BLaER1 treated with 17β-estradiol and CSF1 and Interleukin-3, amounts not matched to agents 10 nM and 100 nM (cell line): ENCODE results near the gene GCN1.
"Not testable (repeated sequence)": the region's sequence is repeated elsewhere in the genome, so short reads cannot be mapped to it uniquely, and the experiment has no call there.

Experiments
- H3K27ac ChIP-seq, 11 experiments: shearing (Covaris generic); formaldehyde crosslinking; 2 replicates each; pipeline ENCODE4 v1.8.1; 2022
- H3K27me3 ChIP-seq, 11 experiments: shearing (Covaris generic); formaldehyde crosslinking; 2 replicates each; pipeline ENCODE4 v1.8.1; 2022
- H3K36me3 ChIP-seq, 11 experiments: shearing (Covaris generic); formaldehyde crosslinking; 2 replicates each; pipeline ENCODE4 v1.8.1; 2022
- H3K4me1 ChIP-seq, 10 experiments: shearing (Covaris generic); formaldehyde crosslinking; 2 replicates each; pipeline ENCODE4 v1.8.1; 2022
- H3K4me2 ChIP-seq, 11 experiments: shearing (Covaris generic); formaldehyde crosslinking; 2 replicates each; pipeline ENCODE4 v1.8.1; 2022
- H3K4me3 ChIP-seq, 10 experiments: shearing (Covaris generic); formaldehyde crosslinking; 2 replicates each; pipeline ENCODE4 v1.8.1; 2022
- H3K9ac ChIP-seq, 11 experiments: shearing (Covaris generic); formaldehyde crosslinking; 2 replicates each; pipeline ENCODE4 v1.8.1; 2022
- H3K9me3 ChIP-seq, 11 experiments: shearing (Covaris generic); formaldehyde crosslinking; replicated peaks in 1 of 11; 2 replicates each; pipeline ENCODE4 v1.8.1; 2022
- H4K20me1 ChIP-seq, 11 experiments: shearing (Covaris generic); formaldehyde crosslinking; 2 replicates each; pipeline ENCODE4 v1.8.1; 2022
- Cebpa-rat ChIP-seq, 11 experiments: shearing (Covaris generic); IDR thresholded peaks; 2 replicates each; pipeline ENCODE4 v1.8.1; 2022

Gene GCN1

GRCh38 chr12:120197542-120197887 is 3.0 kb upstream of the GCN1 start:
- TF ChIP-seq Cebpa-rat (IDR thresholded peaks at IDR 0.05): no peak
- Histone ChIP-seq H3K27ac (peak overlapping the region in 1 of 11 experiments; percentile 1; a peak in 2 of 22 replicates), H4K20me1 (peaks cover 33 to 67% (median 48%) of the 10 kb centered on the region in 11 experiments), H3K4me3 (peak overlapping the region in 9 of 10 experiments; percentile 86 to 98 (median 91); a peak in 14 of 20 replicates), H3K4me2 (peak overlapping the region; percentile 82 to 99 (median 96)), H3K9ac (peak overlapping the region; percentile 11 to 100 (median 96); a peak in 18 of 22 replicates), H3K36me3 (peaks cover 45 to 54% (median 49%) of the 10 kb centered on the region in 11 experiments), H3K4me1 (peaks cover 67 to 73% (median 71%) of the 10 kb centered on the region in 10 experiments), H3K27me3 (no peaks in the 10 kb centered on the region), H3K9me3 (no peaks in the 10 kb centered on the region)

- peak overlapping the region; percentile 82 to 99 (median 96) for H3K4me2 ChIP-seq
- H3K9ac ChIP-seq: peak overlapping the region; percentile 11 to 99 (median 94); a peak in 19 of 22 replicates
- H3K9me3 ChIP-seq, H3K27me3 ChIP-seq: not testable (repeated sequence)
- H3K4me1 ChIP-seq: peaks cover 61 to 73% (median 68%) of the 10 kb centered on the region in 10 experiments
- peaks cover 33 to 72% (median 53%) of the 10 kb centered on the region in 11 experiments for H4K20me1 ChIP-seq
- peak overlapping the region in 4 of 11 experiments; percentile 1 to 30 (median 5); a peak in 3 of 22 replicates for H3K27ac ChIP-seq
- peaks cover 45 to 60% (median 52%) of the 10 kb centered on the region in 11 experiments for H3K36me3 ChIP-seq
- H3K4me3 ChIP-seq: peak overlapping the region in 9 of 10 experiments; percentile 86 to 98 (median 91); a peak in 12 of 20 replicates
Observed at GRCh38 chr12:120196817-120197541, 2.5 kb upstream of the GCN1 start.

- H3K4me3 ChIP-seq: peak overlapping the region in 7 of 10 experiments; percentile 8 to 98 (median 89); a peak in 10 of 20 replicates
- H3K4me1 ChIP-seq: peaks cover 60 to 77% (median 68%) of the 10 kb centered on the region in 10 experiments
- H4K20me1 ChIP-seq: peaks cover 37 to 78% (median 60%) of the 10 kb centered on the region in 11 experiments
- H3K9me3 ChIP-seq: no peaks in the 10 kb centered on the region
- no peak for TF ChIP-seq Cebpa-rat (IDR thresholded peaks at IDR 0.05)
- peak overlapping the region; percentile 11 to 98 (median 94); a peak in 13 of 22 replicates for H3K9ac ChIP-seq
- H3K27ac ChIP-seq: peak overlapping the region in 5 of 11 experiments; percentile 0 to 98 (median 19); a peak in 4 of 22 replicates
- no peaks in the 10 kb centered on the region for H3K27me3 ChIP-seq
- peaks cover 45 to 66% (median 58%) of the 10 kb centered on the region in 11 experiments for H3K36me3 ChIP-seq
- peak overlapping the region; percentile 82 to 99 (median 95); a peak in 19 of 22 replicates for H3K4me2 ChIP-seq
Observed at GRCh38 chr12:120196363-120196762, 1.8 kb upstream of the GCN1 start.

GRCh38 chr12:120194226-120194533 is 335 bp downstream of the GCN1 start:
- Histone ChIP-seq H3K9me3 (no peaks in the 10 kb centered on the region), H3K36me3 (peaks cover 50 to 76% (median 67%) of the 10 kb centered on the region in 11 experiments), H3K4me3 (peak overlapping the region; percentile 77 to 96 (median 86)), H4K20me1 (peaks cover 28 to 82% (median 58%) of the 10 kb centered on the region in 11 experiments), H3K9ac (peak overlapping the region; percentile 85 to 98 (median 94)), H3K27me3 (no peaks in the 10 kb centered on the region), H3K4me1 (peaks cover 51 to 72% (median 61%) of the 10 kb centered on the region in 10 experiments), H3K4me2 (peak overlapping the region; percentile 82 to 99 (median 95)), H3K27ac (peak overlapping the region; percentile 82 to 98 (median 92))
- no peak for TF ChIP-seq Cebpa-rat (IDR thresholded peaks at IDR 0.05)

GRCh38 chr12:120193286-120193685 is 1.2 kb downstream of the GCN1 start:
- H4K20me1 ChIP-seq: peaks cover 19 to 82% (median 54%) of the 10 kb centered on the region in 11 experiments; a peak in 21 of 22 replicates
- peaks cover 42 to 63% (median 52%) of the 10 kb centered on the region in 10 experiments for H3K4me1 ChIP-seq
- H3K36me3 ChIP-seq: peaks cover 50 to 76% (median 67%) of the 10 kb centered on the region in 11 experiments
- H3K9me3 ChIP-seq, H3K27me3 ChIP-seq: not testable (repeated sequence)
- peak overlapping the region; percentile 85 to 98 (median 94); a peak in 19 of 22 replicates for H3K9ac ChIP-seq
- peak overlapping the region; percentile 77 to 96 (median 86); a peak in 19 of 20 replicates for H3K4me3 ChIP-seq
- peak overlapping the region; percentile 82 to 99 (median 95) for H3K4me2 ChIP-seq
- H3K27ac ChIP-seq: peak overlapping the region in 3 of 11 experiments; percentile 85 to 93 (median 93); a peak in 5 of 22 replicates

GRCh38 chr12:120190985-120191480 is 3.5 kb downstream of the GCN1 start:
- Histone ChIP-seq H3K4me3 (no peak overlapping the region), H3K27ac (no peak overlapping the region), H3K9me3 (no peaks in the 10 kb centered on the region), H3K27me3 (no peaks in the 10 kb centered on the region), H3K4me1 (peaks cover 19 to 51% (median 30%) of the 10 kb centered on the region in 10 experiments), H3K36me3 (peaks cover 49 to 76% (median 67%) of the 10 kb centered on the region in 11 experiments), H3K9ac (peak overlapping the region in 1 of 11 experiments; percentile 21; a peak in 1 of 22 replicates), H3K4me2 (no peak overlapping the region), H4K20me1 (peaks cover 21 to 82% (median 54%) of the 10 kb centered on the region in 11 experiments; a peak in 20 of 22 replicates)
- no peak for TF ChIP-seq Cebpa-rat (IDR thresholded peaks at IDR 0.05)

GRCh38 chr12:120190386-120190785 is 4.1 kb downstream of the GCN1 start:
- H3K36me3 ChIP-seq: peaks cover 52 to 77% (median 68%) of the 10 kb centered on the region in 11 experiments
- H3K9ac ChIP-seq: no peak overlapping the region
- no peaks in the 10 kb centered on the region for H3K9me3 ChIP-seq
- no peak overlapping the region for H3K4me3 ChIP-seq
- H3K27me3 ChIP-seq: no peaks in the 10 kb centered on the region
- H4K20me1 ChIP-seq: peaks cover 28 to 86% (median 57%) of the 10 kb centered on the region in 11 experiments; a peak in 20 of 22 replicates
- no peak overlapping the region for H3K27ac ChIP-seq
- no peak for TF ChIP-seq Cebpa-rat (IDR thresholded peaks at IDR 0.05)
- no peak overlapping the region for H3K4me2 ChIP-seq
- H3K4me1 ChIP-seq: peaks cover 13 to 44% (median 23%) of the 10 kb centered on the region in 10 experiments

- Histone ChIP-seq H4K20me1 (peaks cover 56 to 100% (median 89%) of the 10 kb centered on the region in 11 experiments; a peak in 21 of 22 replicates), H3K9ac (no peak overlapping the region)
Observed at GRCh38 chr12:120186654-120187053, 7.9 kb downstream of the GCN1 start.

GRCh38 chr12:120183211-120183631 is 11.3 kb downstream of the GCN1 start:
- Histone ChIP-seq H3K36me3 (peaks cover 96 to 100% (median 99%) of the 10 kb centered on the region in 11 experiments), H3K9ac (no peak overlapping the region)
- no peak for TF ChIP-seq Cebpa-rat (IDR thresholded peaks at IDR 0.05)

More at GRCh38 chr12:120186654-120187053, 7.9 kb downstream of the GCN1 start:
- TF ChIP-seq Cebpa-rat (IDR thresholded peaks at IDR 0.05): no peak
- Histone ChIP-seq H3K9me3 (no peaks in the 10 kb centered on the region), H3K4me2 (0 out of 22 replicates have a peak overlapping the region, but pooled peaks of 1 of the 11 experiments have one; percentile 16), H3K27ac (no peak overlapping the region), H3K27me3 (no peaks in the 10 kb centered on the region), H3K36me3 (peaks cover 88 to 100% (median 100%) of the 10 kb centered on the region in 11 experiments), H3K4me1 (peaks cover 0 to 16% (median 2%) of the 10 kb centered on the region in 10 experiments; a peak in 5 of 20 replicates), H3K4me3 (no peak overlapping the region)

More at GRCh38 chr12:120183211-120183631, 11.3 kb downstream of the GCN1 start:
- H3K4me1 ChIP-seq: peaks cover 0 to 15% (median 0%) of the 10 kb centered on the region in 10 experiments; a peak in 4 of 20 replicates
- H3K9me3 ChIP-seq: no peaks in the 10 kb centered on the region
- no peak overlapping the region for H3K27ac ChIP-seq
- H3K4me3 ChIP-seq: no peak overlapping the region
- no peaks in the 10 kb centered on the region for H3K27me3 ChIP-seq
- no peak overlapping the region for H3K4me2 ChIP-seq
- peaks cover 53 to 100% (median 90%) of the 10 kb centered on the region in 11 experiments; a peak in 21 of 22 replicates for H4K20me1 ChIP-seq
